Vagina (tissue), 2 donors: Measurements from ENCODE around the gene ARMC6.

Experiments
- CTCF ChIP-seq, 3 experiments: fragments of 450-650 bp in 2 of 3; fragments of 200-600 bp in 1 of 3; sonication (generic) in 1 of 3; IDR thresholded peaks; one replicate each; pipeline ENCODE4 v1.5.1; 2017 to 2019; ENCODE audit warnings: antibody characterized with exemption in 3 of 3, mild to moderate bottlenecking in 2 of 3, moderate library complexity in 2 of 3
- POLR2A ChIP-seq, 2 donors: fragments of 450-650 bp; IDR thresholded peaks; one replicate each; pipeline ENCODE4 v1.6.1; 2017; ENCODE audit warnings: antibody characterized with exemption in 2 of 2, mild to moderate bottlenecking in 2 of 2, moderate library complexity in 2 of 2
- POLR2AphosphoS5 ChIP-seq, 2 donors: sonication (generic); formaldehyde crosslinking; IDR thresholded peaks; one replicate each; pipeline ENCODE4 v1.9.0; 2017; ENCODE audit warnings: antibody characterized with exemption in 2 of 2, mild to moderate bottlenecking in 2 of 2, low read depth in 1 of 2; ENCODE audit not compliant: insufficient read depth in 1 of 2

DNA sequence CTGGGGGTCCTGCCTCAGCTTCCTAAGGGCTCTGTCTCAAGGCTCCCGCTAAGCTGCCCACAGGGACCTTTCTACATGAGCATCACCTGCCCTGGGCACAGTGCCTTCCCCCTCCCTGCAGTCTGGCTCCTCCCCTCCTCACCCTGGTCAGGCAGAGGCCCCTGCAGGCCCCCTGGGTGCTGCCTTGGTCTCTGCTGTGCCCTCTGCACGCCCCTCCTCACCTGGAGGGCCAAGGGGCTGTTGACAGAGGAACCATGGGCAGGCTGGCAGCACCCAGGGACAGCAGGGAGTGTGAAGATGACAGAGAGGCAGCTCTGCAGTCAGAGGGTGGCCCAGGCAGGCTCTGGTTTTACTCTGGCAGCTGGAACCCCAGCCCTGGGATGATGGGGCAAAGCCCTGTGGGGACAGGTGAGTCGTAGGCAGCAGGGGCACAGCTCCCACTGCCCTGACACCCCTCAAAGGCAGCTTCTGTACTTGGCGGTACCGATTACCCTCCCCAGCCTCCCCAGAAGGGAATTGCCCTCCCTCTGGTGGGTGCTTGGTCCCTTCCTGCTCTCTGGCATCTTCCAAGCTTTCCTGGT lies 43.2 kb upstream of the ARMC6 start:
- TF ChIP-seq CTCF (IDR thresholded peaks at IDR 0.05) (no peak), POLR2AphosphoS5 (IDR thresholded peaks at IDR 0.05; ENCODE audit: insufficient read depth in 1 of 2, low read depth in 1 of 2) (no peak), POLR2A (IDR thresholded peaks at IDR 0.05) (no peak)
